Neuronal stem cell (in vitro differentiated cells): Measurements from ENCODE around the gene FGF8.

Source experiments
- DNase-seq: peaks from one replicate; pipeline ENCODE4 v3.0.0-alpha.2; 2013; ENCODE audit warnings: low spot score
- H2AFZ ChIP-seq: one replicate; pipeline ENCODE4 v1.6.1; 2013; ENCODE audit warnings: mild to moderate bottlenecking, low read length, inconsistent platforms
- H2AK5ac ChIP-seq: 2 replicates; pipeline ENCODE4 v1.6.1; 2013; ENCODE audit warnings: low read depth, mild to moderate bottlenecking, inconsistent platforms, low read length, moderate library complexity, mixed read lengths
- H2BK120ac ChIP-seq: 2 replicates; pipeline ENCODE4 v1.6.1; 2013; ENCODE audit warnings: low read depth, mild to moderate bottlenecking, inconsistent platforms, low read length, moderate library complexity, mixed read lengths
- H2BK12ac ChIP-seq: one replicate; pipeline ENCODE4 v1.6.1; 2013; ENCODE audit warnings: low read length, inconsistent platforms
- H2BK15ac ChIP-seq: 2 replicates; pipeline ENCODE4 v1.6.1; 2013; ENCODE audit warnings: mild to moderate bottlenecking, low read length, inconsistent platforms, mixed read lengths
- H2BK5ac ChIP-seq: one replicate; pipeline ENCODE4 v1.6.1; 2013; ENCODE audit warnings: inconsistent platforms, mild to moderate bottlenecking, low read length, moderate library complexity
- H3K14ac ChIP-seq: one replicate; pipeline ENCODE4 v1.6.1; 2013; ENCODE audit warnings: low read length, inconsistent platforms
- H3K18ac ChIP-seq: 2 replicates; pipeline ENCODE4 v1.6.1; 2013; ENCODE audit warnings: low read length, inconsistent platforms
- H3K23ac ChIP-seq: 2 replicates; pipeline ENCODE4 v1.6.1; 2013; ENCODE audit warnings: low read depth, mild to moderate bottlenecking, mixed read lengths, low read length, inconsistent platforms; ENCODE audit not compliant: poor library complexity
- H3K27ac ChIP-seq: replicated peaks from 3 replicates; pipeline ENCODE4 v1.5.1; 2013; ENCODE audit warnings: low read length, inconsistent platforms
- H3K27me3 ChIP-seq, 3 experiments: 2 replicates each; pipeline ENCODE4 v1.6.1; 2013; ENCODE audit warnings: low read length in 3 of 3, mild to moderate bottlenecking in 2 of 3, inconsistent platforms in 1 of 3, low read depth in 1 of 3, mixed read lengths in 1 of 3, moderate library complexity in 1 of 3; ENCODE audit not compliant: control insufficient read depth in 3 of 3, insufficient read depth in 3 of 3
- H3K36me3 ChIP-seq, 2 donors: replicated peaks in 1 of 2; 2 replicates each; pipeline ENCODE4 v1.6.1; 2013; ENCODE audit warnings: low read length in 2 of 2; ENCODE audit not compliant: control insufficient read depth in 2 of 2, insufficient read depth in 2 of 2
- H3K4ac ChIP-seq: 2 replicates; pipeline ENCODE4 v1.6.1; 2013; ENCODE audit warnings: inconsistent platforms, mild to moderate bottlenecking, low read length, moderate library complexity
- H3K4me1 ChIP-seq, 2 donors: 1 replicate in 1 of 2; 2 replicates in 1 of 2; pipeline ENCODE4 v1.6.1; 2013; ENCODE audit warnings: low read length in 2 of 2, low read depth in 1 of 2; ENCODE audit not compliant: control insufficient read depth in 2 of 2, insufficient read depth in 1 of 2
- H3K4me2 ChIP-seq: one replicate; pipeline ENCODE4 v1.6.1; 2013; ENCODE audit warnings: mild to moderate bottlenecking, low read length, inconsistent platforms; ENCODE audit not compliant: insufficient read depth, poor library complexity, severe bottlenecking
- H3K4me3 ChIP-seq, 2 donors: 2 replicates each; pipeline ENCODE4 v1.5.1; 2013; ENCODE audit warnings: low read length in 2 of 2, mild to moderate bottlenecking in 2 of 2, inconsistent platforms in 1 of 2, moderate library complexity in 1 of 2
- H3K79me1 ChIP-seq: one replicate; pipeline ENCODE4 v1.6.1; 2013; ENCODE audit warnings: low read depth, mild to moderate bottlenecking, inconsistent platforms, low read length, moderate library complexity
- H3K9ac ChIP-seq: one replicate; pipeline ENCODE4 v1.6.1; 2013; ENCODE audit warnings: mild to moderate bottlenecking, low read depth, low read length, inconsistent platforms; ENCODE audit not compliant: poor library complexity
- H3K9me3 ChIP-seq, 2 donors: replicated peaks in 1 of 2; 2 replicates each; pipeline versions ENCODE3 to v1.6.1; 2013; ENCODE audit warnings: low read length in 2 of 2, mild to moderate bottlenecking in 2 of 2, inconsistent platforms in 1 of 2, low read depth in 1 of 2, mixed read lengths in 1 of 2, moderate library complexity in 1 of 2; ENCODE audit not compliant: control insufficient read depth in 2 of 2, insufficient read depth in 1 of 2
- H4K8ac ChIP-seq: one replicate; pipeline ENCODE4 v1.6.1; 2013; ENCODE audit warnings: low read depth, mild to moderate bottlenecking, inconsistent platforms, low read length, moderate library complexity
- H4K91ac ChIP-seq: one replicate; pipeline ENCODE4 v1.6.1; 2013; ENCODE audit warnings: low read length, low read depth, mild to moderate bottlenecking, inconsistent platforms; ENCODE audit not compliant: poor library complexity
- WGBS, 2 donors: extraction: QIAGEN DNeasy Blood & Tissue Kit; methylation state at CpG; one replicate each; pipeline ENCODE4 v1.1.7; 2013; ENCODE audit warnings: missing lambda C conversion rate in 2 of 2, mixed read lengths in 1 of 2; ENCODE audit not compliant: insufficient read length in 2 of 2, insufficient replicate concordance in 1 of 2; ENCODE audit errors: extremely low coverage in 2 of 2; 5-methylcytosine and 5-hydroxymethylcytosine counted together

The FGF8 gene

DNA sequence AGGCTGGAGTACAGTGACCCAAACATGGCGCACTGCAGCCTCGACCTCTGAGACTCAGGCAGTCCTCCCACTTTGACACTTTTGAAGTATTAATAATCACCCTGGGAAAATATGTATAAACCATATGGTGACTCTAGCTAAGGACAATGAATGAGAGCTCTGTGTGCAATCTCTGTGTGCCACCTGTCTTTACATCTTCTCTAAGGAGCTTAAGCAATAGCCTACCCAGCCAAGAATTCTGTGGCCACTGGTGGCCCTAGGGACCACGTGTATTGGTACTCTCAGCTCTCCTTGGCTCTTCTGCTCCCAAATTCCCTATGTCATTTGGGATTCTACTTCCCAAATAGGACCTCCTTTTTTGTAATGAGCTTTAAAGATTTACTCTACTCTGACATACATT is 23.7 kb downstream of the FGF8 start:
- Histone ChIP-seq H3K4me3 (no peak overlapping the region), H3K9ac (no peak overlapping the region), H3K27ac (no peak overlapping the region), H3K14ac (no peak overlapping the region), H3K9me3 (no peaks in the 10 kb centered on the region), H3K23ac (no peak overlapping the region), H2BK12ac (no peak overlapping the region), H4K91ac (no peak overlapping the region), H4K8ac (no peak overlapping the region), H3K36me3 (no peaks in the 10 kb centered on the region), H2AFZ (no peak overlapping the region), H3K27me3 (peaks cover 0 to 70% (median 0%) of the 10 kb centered on the region in 3 experiments), H3K18ac (no peak overlapping the region), H2BK120ac (no peak overlapping the region), H3K4me1 (peaks cover 13 to 15% of the 10 kb centered on the region in 2 donors), H3K4ac (no peak overlapping the region), H2BK15ac (no peak overlapping the region), H3K79me1 (no peaks in the 10 kb centered on the region), H2BK5ac (no peak overlapping the region), H3K4me2 (no peak overlapping the region), H2AK5ac (no peak overlapping the region)
- WGBS, 2 donors, result no CpG with 5 or more reads among the region's 3 CpGs
- no peak for DNase-seq

DNA sequence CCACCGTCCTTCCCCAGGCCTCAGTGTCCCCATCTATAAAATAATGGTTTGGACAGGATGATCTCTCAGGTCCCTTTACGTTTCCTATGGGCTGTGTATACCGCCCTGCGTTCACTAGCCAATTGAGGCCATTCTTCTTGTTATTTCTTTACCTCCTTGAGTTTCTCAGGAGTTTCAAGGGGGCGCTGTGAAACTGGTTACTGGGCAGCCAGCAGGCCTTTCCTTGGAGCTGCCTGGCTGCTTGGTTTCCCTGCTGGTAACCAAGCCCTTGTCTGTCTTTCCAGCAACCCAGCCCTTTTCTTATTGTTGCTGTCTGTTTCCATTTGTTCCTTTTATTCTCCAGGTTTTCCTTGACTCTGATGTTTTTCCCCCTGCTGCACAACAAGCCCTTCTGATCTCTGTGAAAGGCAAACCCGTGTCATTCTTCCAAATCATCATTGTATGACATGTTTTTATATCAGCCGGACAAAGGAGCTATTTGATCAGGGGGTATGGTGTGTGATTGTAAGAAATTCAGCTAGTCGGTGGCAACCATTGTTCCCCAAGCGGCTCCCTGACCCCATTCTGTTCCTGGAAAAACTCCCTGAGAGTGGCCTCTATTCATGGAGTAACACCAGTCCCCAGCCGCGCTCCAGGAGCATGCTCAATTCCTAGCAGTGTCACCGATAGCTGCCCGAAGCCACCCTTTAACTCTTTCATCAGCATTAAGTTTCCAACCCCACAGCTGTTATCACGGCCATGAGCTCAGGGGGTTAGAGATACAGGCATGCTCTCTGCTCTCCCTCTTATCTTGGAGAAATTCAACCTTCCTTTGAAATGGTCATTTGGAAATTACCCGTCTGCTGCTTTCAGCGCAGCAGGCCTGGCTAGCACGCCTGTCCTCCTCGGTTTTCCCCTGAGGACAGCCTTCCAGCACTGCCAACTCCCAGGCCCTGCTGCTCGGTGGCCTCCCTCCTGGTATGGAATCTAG is 26.6 kb downstream of the FGF8 start:
- Histone ChIP-seq H2BK120ac (peak overlapping the region; percentile 32), H3K4me1 (peaks cover 13 to 15% of the 10 kb centered on the region in 2 donors), H3K18ac (peak overlapping the region; percentile 92), H2AK5ac (no peak overlapping the region), H3K4ac (peak overlapping the region; percentile 71), H2BK5ac (peak overlapping the region; percentile 40), H3K4me2 (no peak overlapping the region), H3K9me3 (no peaks in the 10 kb centered on the region), H4K8ac (no peak overlapping the region), H3K23ac (no peak overlapping the region), H4K91ac (peak overlapping the region; percentile 82), H2BK15ac (peak overlapping the region; percentile 95), H3K79me1 (no peaks in the 10 kb centered on the region), H3K27me3 (peaks cover 0 to 74% (median 0%) of the 10 kb centered on the region in 3 experiments), H3K27ac (peak overlapping the region; percentile 61), H3K14ac (no peak overlapping the region), H3K4me3 (no peak overlapping the region), H2BK12ac (peak overlapping the region; percentile 96), H3K36me3 (no peaks in the 10 kb centered on the region), H2AFZ (peak overlapping the region; percentile 0), H3K9ac (no peak overlapping the region)
- peak; percentile 49 for DNase-seq
- no CpG with 5 or more reads among the region's 19 CpGs for WGBS, 2 donors

DNA sequence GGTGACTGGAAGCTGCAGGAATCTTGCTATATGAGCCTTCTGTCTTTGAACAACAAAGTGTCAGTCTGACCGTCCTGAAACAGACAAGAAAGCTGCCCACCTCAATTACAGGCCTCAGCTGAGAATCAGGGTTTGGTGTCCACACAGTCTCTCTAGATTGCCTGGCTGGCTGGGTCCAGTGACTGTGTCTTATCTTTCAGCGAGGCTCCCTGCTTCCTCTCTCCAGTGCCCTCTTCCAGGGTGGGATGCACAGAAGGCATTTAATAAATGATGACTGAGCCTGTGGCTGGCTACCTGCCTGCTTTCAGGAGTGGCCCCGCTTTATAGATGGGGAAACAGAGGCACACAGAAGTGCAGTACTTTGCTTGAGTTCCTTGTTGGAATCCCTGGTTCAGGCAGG is 27.4 kb downstream of the FGF8 start:
- peaks cover 13 to 15% of the 10 kb centered on the region in 2 donors for H3K4me1 ChIP-seq
- H3K27ac ChIP-seq, result peak overlapping the region; percentile 61
- H3K36me3 ChIP-seq, result no peaks in the 10 kb centered on the region
- peak overlapping the region; percentile 45 for H3K18ac ChIP-seq
- peaks cover 0 to 74% (median 0%) of the 10 kb centered on the region in 3 experiments for H3K27me3 ChIP-seq
- no peak for DNase-seq
- H4K8ac ChIP-seq, result no peak overlapping the region
- no peak overlapping the region for H2BK12ac ChIP-seq
- no peak overlapping the region for H2BK120ac ChIP-seq
- no CpG with 5 or more reads among the region's 3 CpGs for WGBS, 2 donors
- no peaks in the 10 kb centered on the region for H3K79me1 ChIP-seq
- H3K4me2 ChIP-seq, result no peak overlapping the region
- no peak overlapping the region for H4K91ac ChIP-seq
- H2BK15ac ChIP-seq, result no peak overlapping the region
- H3K4ac ChIP-seq, result no peak overlapping the region
- no peak overlapping the region for H3K9ac ChIP-seq
- H2AFZ ChIP-seq, result no peak overlapping the region
- no peak overlapping the region for H2AK5ac ChIP-seq
- no peak overlapping the region for H3K14ac ChIP-seq
- H3K9me3 ChIP-seq, result no peaks in the 10 kb centered on the region
- H2BK5ac ChIP-seq, result no peak overlapping the region
- H3K4me3 ChIP-seq, result no peak overlapping the region
- H3K23ac ChIP-seq, result no peak overlapping the region

DNA sequence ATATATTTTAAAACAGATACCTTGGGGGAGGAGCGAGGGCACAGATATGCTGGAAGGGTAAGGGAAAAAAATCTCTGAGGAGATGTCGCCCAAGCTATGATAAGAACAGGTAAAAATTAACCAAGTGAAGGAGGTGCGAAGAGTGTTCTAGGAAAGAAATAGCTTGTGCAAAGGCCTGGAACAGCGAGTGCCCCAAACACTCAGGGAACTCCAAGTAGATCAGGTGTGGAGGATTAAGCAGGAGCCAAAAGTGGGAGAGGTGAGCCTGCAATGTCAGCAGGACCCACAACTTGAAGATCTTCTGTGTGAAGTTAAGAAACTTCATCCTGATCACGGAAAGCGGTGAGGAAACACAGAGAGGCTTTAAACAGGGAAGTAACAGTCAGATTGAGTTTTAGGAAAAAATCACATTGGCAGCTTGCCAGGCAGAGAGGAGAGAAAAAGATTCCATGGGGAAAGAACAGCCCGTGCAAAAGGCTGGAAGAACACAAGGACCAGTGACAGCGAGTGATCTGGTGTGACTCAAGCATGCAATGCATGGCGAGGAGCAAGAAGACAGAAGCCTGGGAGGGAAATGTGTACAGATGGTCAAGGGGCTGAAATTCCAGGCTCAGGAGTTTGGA is 30.7 kb downstream of the FGF8 start:
- Histone ChIP-seq H3K27me3 (peaks cover 0 to 81% (median 0%) of the 10 kb centered on the region in 3 experiments), H3K9ac (no peak overlapping the region), H2BK15ac (no peak overlapping the region), H2AK5ac (no peak overlapping the region), H2AFZ (no peak overlapping the region), H3K18ac (no peak overlapping the region), H3K36me3 (no peaks in the 10 kb centered on the region), H3K14ac (no peak overlapping the region), H3K4me3 (no peak overlapping the region), H3K79me1 (no peaks in the 10 kb centered on the region), H2BK12ac (no peak overlapping the region), H4K8ac (no peak overlapping the region), H4K91ac (no peak overlapping the region), H2BK120ac (no peak overlapping the region), H2BK5ac (no peak overlapping the region), H3K4ac (no peak overlapping the region), H3K27ac (no peak overlapping the region), H3K9me3 (peaks cover 2 to 3% of the 10 kb centered on the region in 2 donors), H3K4me1 (peaks cover 13 to 15% of the 10 kb centered on the region in 2 donors), H3K4me2 (no peak overlapping the region), H3K23ac (no peak overlapping the region)
- DNase-seq, result no peak
- WGBS, 2 donors, result no CpG with 5 or more reads among the region's 9 CpGs
